ENCODE data around the gene UPK3BL2. TPM values are rescaled to one million over a fixed set of nuclear protein-coding genes. Genes with fewer than 3 reads are reported as not detected.
"Not testable (repeated sequence)": the region's sequence is repeated elsewhere in the genome, so short reads cannot be mapped to it uniquely, and the experiment has no call there.

Gene UPK3BL2
- total RNA-seq, 2 experiments from 2014 or later = 10.2 to 22.2 TPM

DNA sequence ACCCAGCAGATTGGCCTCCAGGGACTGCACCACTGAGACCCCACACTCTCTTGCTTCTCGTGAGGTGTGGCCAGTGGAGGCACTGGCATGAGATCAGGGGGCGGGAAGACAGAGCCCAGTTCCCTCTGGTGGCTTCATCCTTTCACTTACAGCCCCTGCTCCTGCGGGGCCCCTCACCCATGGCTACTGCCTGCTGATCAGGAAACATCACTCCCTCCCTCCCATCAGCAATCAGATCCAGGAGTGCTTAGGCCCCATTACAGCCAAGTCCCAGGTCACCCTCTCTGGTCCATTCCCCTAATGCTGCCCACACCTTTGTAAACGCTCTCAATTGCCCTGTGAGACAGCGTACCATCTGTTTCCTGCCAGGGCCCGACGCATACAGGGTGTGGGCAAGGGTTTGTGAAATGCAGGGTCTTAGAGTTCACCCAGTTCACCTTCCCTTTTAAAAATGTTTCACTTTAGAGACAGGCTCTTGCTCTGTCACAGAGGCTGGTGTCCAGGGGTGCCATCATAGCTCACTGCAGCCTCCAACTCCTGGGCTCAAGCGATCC, 8.4 kb downstream of the UPK3BL2 start:
- H3K4me2 ChIP-seq (ENCODE audit: low read length); POLR2A ChIA-PET; H3K4me1 ChIP-seq (ENCODE audit: insufficient read depth, low read length, poor library complexity, severe bottlenecking); H3K27ac ChIP-seq (ENCODE audit: low read depth, low read length, poor library complexity, severe bottlenecking); H3K9me3 ChIP-seq (ENCODE audit: low read length); H2AFZ ChIP-seq (ENCODE audit: low read length); H4K20me1 ChIP-seq (ENCODE audit: insufficient read depth, low read length); DNase-seq (ENCODE audit: low spot score); intact Hi-C loops (cut with micrococcal nuclease; ENCODE audit: unreplicated experiment); H3K36me3 ChIP-seq (ENCODE audit: insufficient read depth, low read length); CTCF ChIA-PET (ENCODE audit: unreplicated experiment); BruUV-seq (replicated peaks); H3K9me2 ChIP-seq (ENCODE audit: insufficient read depth, low read length); H3K79me2 ChIP-seq (ENCODE audit: insufficient read depth, low read depth, low read length); H3K4me3 ChIP-seq (ENCODE audit: low read depth, low read length, poor library complexity, severe bottlenecking): not testable (repeated sequence)

- H3K27ac ChIP-seq (ENCODE audit: low read depth, low read length, poor library complexity, severe bottlenecking); H3K36me3 ChIP-seq (ENCODE audit: insufficient read depth, low read length); H4K20me1 ChIP-seq (ENCODE audit: insufficient read depth, low read length); POLR2A ChIA-PET; intact Hi-C loops (cut with micrococcal nuclease; ENCODE audit: unreplicated experiment); H2AFZ ChIP-seq (ENCODE audit: low read length); H3K79me2 ChIP-seq (ENCODE audit: insufficient read depth, low read depth, low read length); DNase-seq (ENCODE audit: low spot score); H3K4me2 ChIP-seq (ENCODE audit: low read length); CTCF ChIA-PET (ENCODE audit: unreplicated experiment); H3K4me3 ChIP-seq (ENCODE audit: low read depth, low read length, poor library complexity, severe bottlenecking); H3K9me2 ChIP-seq (ENCODE audit: insufficient read depth, low read length); H3K4me1 ChIP-seq (ENCODE audit: insufficient read depth, low read length, poor library complexity, severe bottlenecking); H3K9me3 ChIP-seq (ENCODE audit: low read length): not testable (repeated sequence)
- BruUV-seq (replicated peaks) = TSS peak; percentile 49
Measured at GRCh38 chr7:102532127-102532526, 11.4 kb downstream of the UPK3BL2 start.

GRCh38 chr7:102531583-102531982, 11.9 kb downstream of the UPK3BL2 start:
- BruUV-seq (replicated peaks); DNase-seq (ENCODE audit: low spot score); H2AFZ ChIP-seq (ENCODE audit: low read length); POLR2A ChIA-PET; H3K4me3 ChIP-seq (ENCODE audit: low read depth, low read length, poor library complexity, severe bottlenecking); CTCF ChIA-PET (ENCODE audit: unreplicated experiment); H3K79me2 ChIP-seq (ENCODE audit: insufficient read depth, low read depth, low read length); H3K4me2 ChIP-seq (ENCODE audit: low read length); intact Hi-C loops (cut with micrococcal nuclease; ENCODE audit: unreplicated experiment); H3K27ac ChIP-seq (ENCODE audit: low read depth, low read length, poor library complexity, severe bottlenecking); H4K20me1 ChIP-seq (ENCODE audit: insufficient read depth, low read length); H3K9me3 ChIP-seq (ENCODE audit: low read length); H3K4me1 ChIP-seq (ENCODE audit: insufficient read depth, low read length, poor library complexity, severe bottlenecking); H3K9me2 ChIP-seq (ENCODE audit: insufficient read depth, low read length); H3K36me3 ChIP-seq (ENCODE audit: insufficient read depth, low read length): not testable (repeated sequence)

- H3K4me2 ChIP-seq (ENCODE audit: low read length); CTCF ChIA-PET (ENCODE audit: unreplicated experiment); H4K20me1 ChIP-seq (ENCODE audit: insufficient read depth, low read length); BruUV-seq (replicated peaks); H3K9me3 ChIP-seq (ENCODE audit: low read length); DNase-seq (ENCODE audit: low spot score); POLR2A ChIA-PET; intact Hi-C loops (cut with micrococcal nuclease; ENCODE audit: unreplicated experiment); H3K4me3 ChIP-seq (ENCODE audit: low read depth, low read length, poor library complexity, severe bottlenecking); H3K79me2 ChIP-seq (ENCODE audit: insufficient read depth, low read depth, low read length); H2AFZ ChIP-seq (ENCODE audit: low read length); H3K36me3 ChIP-seq (ENCODE audit: insufficient read depth, low read length); H3K9me2 ChIP-seq (ENCODE audit: insufficient read depth, low read length); H3K4me1 ChIP-seq (ENCODE audit: insufficient read depth, low read length, poor library complexity, severe bottlenecking); H3K27ac ChIP-seq (ENCODE audit: low read depth, low read length, poor library complexity, severe bottlenecking): not testable (repeated sequence)
Measured at GRCh38 chr7:102527822-102528793, 15.4 kb downstream of the UPK3BL2 start.

DNA sequence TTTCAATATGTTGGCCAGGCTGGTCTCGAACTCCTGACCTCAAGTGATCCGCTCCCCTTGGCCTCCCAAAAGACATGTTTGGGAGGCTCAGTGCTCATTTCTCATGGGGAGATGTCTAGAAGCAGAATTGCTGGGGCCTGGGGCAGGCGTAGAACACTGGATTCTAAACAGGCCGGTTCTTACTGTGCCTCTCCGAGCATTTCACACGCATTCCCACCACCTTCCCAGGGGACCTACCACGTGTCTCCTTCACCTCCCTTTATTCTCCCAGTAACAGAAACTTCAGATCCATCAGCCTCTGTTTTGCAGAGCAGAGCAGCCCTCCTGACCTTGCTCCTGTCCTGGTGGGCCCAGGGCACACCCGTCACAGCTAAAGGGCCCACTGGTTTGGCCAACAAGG, 16.3 kb downstream of the UPK3BL2 start:
- POLR2A ChIA-PET; H3K4me1 ChIP-seq (ENCODE audit: insufficient read depth, low read length, poor library complexity, severe bottlenecking); H3K9me3 ChIP-seq (ENCODE audit: low read length); H3K79me2 ChIP-seq (ENCODE audit: insufficient read depth, low read depth, low read length); H3K4me3 ChIP-seq (ENCODE audit: low read depth, low read length, poor library complexity, severe bottlenecking); H4K20me1 ChIP-seq (ENCODE audit: insufficient read depth, low read length); H3K27ac ChIP-seq (ENCODE audit: low read depth, low read length, poor library complexity, severe bottlenecking); H2AFZ ChIP-seq (ENCODE audit: low read length); H3K9me2 ChIP-seq (ENCODE audit: insufficient read depth, low read length); DNase-seq (ENCODE audit: low spot score); H3K4me2 ChIP-seq (ENCODE audit: low read length); intact Hi-C loops (cut with micrococcal nuclease; ENCODE audit: unreplicated experiment); BruUV-seq (replicated peaks); H3K36me3 ChIP-seq (ENCODE audit: insufficient read depth, low read length); CTCF ChIA-PET (ENCODE audit: unreplicated experiment): not testable (repeated sequence)

- H3K9me3 ChIP-seq (ENCODE audit: low read length); H3K4me1 ChIP-seq (ENCODE audit: insufficient read depth, low read length, poor library complexity, severe bottlenecking); DNase-seq (ENCODE audit: low spot score); BruUV-seq (replicated peaks); H3K9me2 ChIP-seq (ENCODE audit: insufficient read depth, low read length); H4K20me1 ChIP-seq (ENCODE audit: insufficient read depth, low read length); intact Hi-C loops (cut with micrococcal nuclease; ENCODE audit: unreplicated experiment); H3K79me2 ChIP-seq (ENCODE audit: insufficient read depth, low read depth, low read length); H3K4me3 ChIP-seq (ENCODE audit: low read depth, low read length, poor library complexity, severe bottlenecking); H3K4me2 ChIP-seq (ENCODE audit: low read length); CTCF ChIA-PET (ENCODE audit: unreplicated experiment); H3K36me3 ChIP-seq (ENCODE audit: insufficient read depth, low read length); POLR2A ChIA-PET; H2AFZ ChIP-seq (ENCODE audit: low read length); H3K27ac ChIP-seq (ENCODE audit: low read depth, low read length, poor library complexity, severe bottlenecking): not testable (repeated sequence)
Measured at GRCh38 chr7:102524803-102525202, 18.7 kb downstream of the UPK3BL2 start.

All from OCI-LY7 (cell line).